DND-41 (cell line): Measurements from ENCODE around the gene ZSCAN22.

Experiments
- ATAC-seq: fragments of 200-7000 bp; cut with Tn5 transposase; 3 replicates; pipeline ENCODE4 v1.9.1; 2021; ENCODE audit warnings: low read depth; ENCODE audit not compliant: insufficient read depth
- DNase-seq: peaks from one replicate; pipeline ENCODE4 v3.0.0-alpha.2; 2020
- H2AFZ ChIP-seq: 2 replicates; pipeline ENCODE4 v1.6.0; 2012; ENCODE audit warnings: low read depth, low read length
- H3K27ac ChIP-seq: 2 replicates; pipeline ENCODE4 v1.5.1; 2012; ENCODE audit warnings: low read length, inconsistent platforms
- H3K27me3 ChIP-seq: fragments of 200-600 bp; sonication (generic); 2 replicates; pipeline ENCODE4 v1.6.0; 2012; ENCODE audit warnings: low read length, mild to moderate bottlenecking, inconsistent platforms; ENCODE audit not compliant: insufficient read depth, poor library complexity
- H3K36me3 ChIP-seq: 2 replicates; pipeline ENCODE4 v1.5.1; 2012; ENCODE audit warnings: low read length, inconsistent platforms; ENCODE audit not compliant: insufficient read depth
- H3K4me1 ChIP-seq: 2 replicates; pipeline ENCODE4 v1.5.1; 2012; ENCODE audit warnings: mild to moderate bottlenecking, low read length; ENCODE audit not compliant: insufficient read depth
- H3K4me2 ChIP-seq: 2 replicates; pipeline ENCODE4 v1.6.0; 2012; ENCODE audit warnings: mild to moderate bottlenecking, moderate library complexity, low read length, inconsistent platforms; ENCODE audit not compliant: insufficient read depth
- H3K4me3 ChIP-seq, 2 experiments: fragments of 200-600 bp in 1 of 2; shearing (Covaris generic) in 1 of 2; 2 replicates each; pipeline ENCODE4 v1.5.1; 2012 to 2016; ENCODE audit warnings: inconsistent platforms in 2 of 2, low read length in 2 of 2, mild to moderate bottlenecking in 2 of 2, low read depth in 1 of 2, moderate library complexity in 1 of 2
- H3K79me2 ChIP-seq: 2 replicates; pipeline ENCODE4 v1.6.0; 2012; ENCODE audit warnings: low read length, inconsistent platforms; ENCODE audit not compliant: insufficient read depth
- H3K9ac ChIP-seq: 2 replicates; pipeline ENCODE4 v1.6.0; 2012; ENCODE audit warnings: low read depth, mild to moderate bottlenecking, inconsistent platforms, low read length, moderate library complexity
- H3K9me3 ChIP-seq: 2 replicates; pipeline ENCODE4 v1.5.1; 2012; ENCODE audit warnings: low read length, moderate library complexity, mild to moderate bottlenecking, inconsistent platforms; ENCODE audit not compliant: insufficient read depth, severe bottlenecking
- H4K20me1 ChIP-seq: 2 replicates; pipeline ENCODE4 v1.6.0; 2012; ENCODE audit warnings: low read length; ENCODE audit not compliant: insufficient read depth
- CTCF ChIP-seq: IDR thresholded peaks from 2 replicates; pipeline ENCODE4 v1.5.1; 2012; ENCODE audit warnings: borderline replicate concordance, low read length, moderate library complexity, mild to moderate bottlenecking; ENCODE audit not compliant: poor library complexity, severe bottlenecking; ENCODE audit errors: extremely low read depth
- EZH2 ChIP-seq: IDR thresholded peaks from 3 replicates; pipeline ENCODE4 v1.6.1; 2012; ENCODE audit warnings: borderline replicate concordance, low read depth, mild to moderate bottlenecking, moderate library complexity, low read length, inconsistent platforms; ENCODE audit not compliant: severe bottlenecking

Gene ZSCAN22

GRCh38 chr19:58366585-58367430, 40.0 kb downstream of the ZSCAN22 start:
- Histone ChIP-seq H4K20me1 (no peaks in the 10 kb centered on the region), H3K9me3 (no peaks in the 10 kb centered on the region), H2AFZ (no peak overlapping the region), H3K4me3 (no peak overlapping the region), H3K4me1 (peaks cover 9% of the 10 kb centered on the region), H3K36me3 (peaks cover 12% of the 10 kb centered on the region), H3K4me2 (no peak overlapping the region), H3K79me2 (peaks cover 6% of the 10 kb centered on the region), H3K27ac (no peak overlapping the region), H3K27me3 (no peaks in the 10 kb centered on the region), H3K9ac (no peak overlapping the region)
- no peak for ATAC-seq
- no peak for DNase-seq
- TF ChIP-seq EZH2 (no peak), CTCF (peak; percentile 29)

- Histone ChIP-seq H4K20me1 (no peaks in the 10 kb centered on the region), H3K4me1 (peaks cover 4% of the 10 kb centered on the region), H3K36me3 (peaks cover 8% of the 10 kb centered on the region), H3K9me3 (no peaks in the 10 kb centered on the region), H3K4me2 (no peak overlapping the region), H3K9ac (no peak overlapping the region), H3K4me3 (no peak overlapping the region), H2AFZ (no peak overlapping the region), H3K79me2 (no peaks in the 10 kb centered on the region), H3K27me3 (no peaks in the 10 kb centered on the region), H3K27ac (no peak overlapping the region)
- no peak for TF ChIP-seq CTCF
- no peak for TF ChIP-seq EZH2
- no peak for DNase-seq
- ATAC-seq = no peak
These were observed 41.1 kb downstream of the ZSCAN22 start for GRCh38 chr19:58367698-58368454.

- DNase-seq = no peak
- no peaks in the 10 kb centered on the region for H4K20me1 ChIP-seq
- no peak overlapping the region for H3K4me2 ChIP-seq
- peaks cover 8% of the 10 kb centered on the region for H3K36me3 ChIP-seq
- no peaks in the 10 kb centered on the region for H3K4me1 ChIP-seq
- no peaks in the 10 kb centered on the region for H3K27me3 ChIP-seq
- no peak for TF ChIP-seq CTCF
- no peak overlapping the region for H3K4me3 ChIP-seq
- no peak overlapping the region for H2AFZ ChIP-seq
- H3K79me2 ChIP-seq = no peaks in the 10 kb centered on the region
- H3K9me3 ChIP-seq = no peaks in the 10 kb centered on the region
- no peak overlapping the region for H3K9ac ChIP-seq
- no peak overlapping the region for H3K27ac ChIP-seq
- no peak for ATAC-seq
These were observed 42.0 kb downstream of the ZSCAN22 start for GRCh38 chr19:58368561-58369360.
